GM18526 (cell line): ENCODE measurements around the gene NES.

Experiments used
- POLR2A ChIP-seq: IDR thresholded peaks from 3 replicates; pipeline ENCODE4 v1.6.1; 2011; ENCODE audit not compliant: insufficient read length; ENCODE audit errors: extremely low read depth

NES gene

DNA sequence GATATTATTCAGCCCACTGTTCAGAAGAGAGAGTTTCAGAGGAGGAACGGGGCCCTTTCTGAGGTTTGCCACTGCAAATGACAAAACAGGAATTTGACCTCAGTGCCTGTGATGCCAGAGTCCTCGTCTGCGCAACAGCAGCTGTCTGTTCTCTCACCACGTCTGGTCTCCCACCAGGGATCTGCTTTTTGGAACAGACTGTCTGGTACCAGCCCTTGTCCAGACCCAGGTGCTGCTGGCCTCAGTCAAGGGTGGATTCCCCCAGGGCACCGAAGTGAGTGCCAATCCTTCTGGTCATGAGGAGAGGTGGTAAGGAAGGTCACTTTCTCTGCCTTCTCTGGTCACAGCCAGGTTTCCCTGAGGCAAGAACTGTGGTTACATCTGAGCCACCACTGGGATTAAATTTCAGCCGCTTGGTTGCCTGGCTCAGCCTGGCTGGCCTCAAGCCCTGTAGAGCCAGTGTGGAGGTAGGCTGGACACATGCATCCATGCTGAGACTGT is 37.6 kb downstream of the NES start:
- no peak for TF ChIP-seq POLR2A

DNA sequence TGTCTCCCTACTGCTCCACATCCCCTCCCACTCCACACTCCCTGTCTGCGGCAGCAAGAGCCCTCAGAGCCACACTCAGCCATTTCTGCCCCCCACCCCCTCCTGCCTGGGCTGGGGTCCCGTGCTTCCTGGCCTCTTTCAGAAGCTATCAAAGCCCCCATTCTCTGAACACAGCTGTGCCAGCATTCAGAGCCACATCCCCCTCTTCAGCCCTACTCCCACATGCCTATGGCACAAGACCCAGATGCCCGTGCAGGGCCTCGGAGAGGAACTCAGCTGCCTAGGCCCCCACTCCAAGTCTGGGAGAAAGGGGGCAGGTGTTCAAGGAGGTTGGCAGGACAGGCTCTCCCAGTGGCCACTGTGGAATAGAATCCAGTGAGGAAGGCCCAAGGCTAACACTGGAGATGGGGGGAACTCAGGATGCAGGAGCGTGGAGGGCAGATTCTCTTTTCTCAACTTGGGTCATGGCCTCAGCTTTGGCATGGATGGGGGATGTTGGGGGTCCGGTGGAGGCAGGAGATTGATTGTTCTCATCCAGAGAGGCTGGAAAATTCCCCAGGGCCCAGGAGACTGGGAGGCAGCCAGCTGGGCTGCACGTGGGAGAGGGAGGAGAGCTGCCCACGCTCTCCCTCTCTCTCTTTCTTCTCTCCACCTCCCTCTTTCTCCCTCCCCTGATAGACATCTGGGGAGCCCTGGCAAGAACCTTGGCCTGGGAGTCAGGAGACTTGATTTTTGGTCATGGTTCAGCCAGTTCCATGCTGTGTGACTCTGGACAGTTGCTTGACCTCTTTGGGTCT is 38.8 kb downstream of the NES start:
- no peak for TF ChIP-seq POLR2A

DNA sequence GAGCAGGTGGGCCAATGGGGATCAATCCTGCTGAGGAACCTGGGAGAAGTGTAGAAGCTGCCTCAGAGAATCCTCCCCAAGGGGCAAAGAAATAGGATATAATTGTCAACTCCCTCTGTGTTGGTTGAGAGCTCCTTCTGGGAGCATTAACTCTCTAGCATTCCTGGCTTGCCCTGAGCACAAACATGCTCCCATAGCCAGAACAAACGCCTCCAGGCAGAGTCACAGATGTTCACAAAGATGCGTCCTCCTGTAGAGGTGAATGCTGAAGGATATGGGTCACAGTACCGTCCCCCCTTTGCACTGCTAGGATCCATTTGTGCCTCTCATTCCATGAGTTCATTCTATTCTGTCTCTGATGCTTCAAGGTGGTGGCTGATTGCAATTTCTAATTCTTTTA is 44.9 kb downstream of the NES start:
- no peak for TF ChIP-seq POLR2A

DNA sequence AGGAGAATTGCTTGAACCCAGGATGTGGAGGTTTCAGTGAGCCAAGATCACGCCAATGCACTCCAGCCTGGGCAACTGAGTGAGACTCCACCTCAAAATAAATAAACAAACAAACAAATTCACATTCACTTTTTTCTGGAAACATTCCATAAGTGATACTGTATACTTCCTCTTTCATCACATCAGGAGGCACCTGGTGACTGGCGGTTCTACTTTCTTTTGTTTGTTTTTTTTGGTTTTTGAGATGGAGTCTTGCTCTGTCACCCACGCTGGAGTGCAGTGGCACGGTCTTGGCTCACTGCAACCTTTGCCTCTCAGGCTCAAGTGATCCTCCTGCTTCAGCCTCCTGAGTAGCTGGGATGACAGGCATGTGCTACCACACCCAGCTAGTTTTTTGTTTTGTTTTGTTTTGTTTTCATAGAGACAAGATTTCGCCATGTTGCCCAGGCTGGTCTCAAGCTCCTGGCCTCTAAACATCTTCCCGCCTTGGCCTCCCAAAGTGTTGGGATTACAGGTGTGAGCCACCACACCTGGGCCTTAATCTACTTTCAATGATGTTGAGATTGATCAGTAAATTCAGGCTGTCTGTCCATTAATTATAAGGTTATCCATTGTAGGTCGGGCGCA is 47.3 kb downstream of the NES start:
- TF ChIP-seq POLR2A: no peak

DNA sequence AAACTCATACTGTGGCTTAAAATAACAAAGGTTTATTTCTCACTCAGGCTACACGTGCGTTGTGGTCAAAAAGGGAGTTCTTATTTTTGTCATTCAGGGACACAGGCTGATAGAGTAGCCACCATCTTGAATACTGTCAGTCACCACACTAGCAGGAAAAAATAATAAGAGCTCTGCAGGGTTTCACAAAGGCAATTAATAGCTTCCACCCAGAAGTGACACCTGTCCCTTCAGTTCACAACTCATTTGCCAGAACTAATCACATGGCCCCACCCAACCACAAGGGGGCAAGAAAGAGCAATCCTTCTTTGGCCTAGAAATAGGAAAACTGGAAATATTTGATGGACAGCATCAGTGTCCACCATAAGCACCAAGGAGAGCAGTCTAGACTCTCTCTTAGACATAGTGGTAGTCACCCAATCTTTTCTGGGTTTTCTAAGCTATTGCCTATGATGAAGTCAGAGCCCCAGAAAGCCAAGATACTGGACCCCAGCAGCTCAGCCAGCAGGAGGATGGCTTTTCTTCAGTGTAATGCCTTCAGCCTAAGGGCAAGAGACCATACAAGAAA is 49.8 kb downstream of the NES start:
- no peak for TF ChIP-seq POLR2A

DNA sequence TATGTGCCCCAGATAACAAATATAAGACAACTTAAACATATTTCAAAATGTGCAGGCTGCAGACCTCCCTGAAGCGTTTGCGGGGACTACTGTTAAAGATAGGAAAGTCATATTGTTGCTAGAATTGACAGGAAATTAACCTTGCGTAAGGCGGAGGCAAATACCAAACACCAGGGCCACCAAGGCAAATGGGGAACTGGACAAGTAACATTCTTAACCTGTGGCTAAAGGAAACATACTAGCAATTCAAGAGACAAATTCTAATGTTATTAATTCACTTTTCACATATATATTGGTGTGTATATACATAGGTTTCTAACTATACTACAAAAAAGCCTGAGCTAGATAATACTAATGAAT is 51.1 kb downstream of the NES start:
- TF ChIP-seq POLR2A: no peak

DNA sequence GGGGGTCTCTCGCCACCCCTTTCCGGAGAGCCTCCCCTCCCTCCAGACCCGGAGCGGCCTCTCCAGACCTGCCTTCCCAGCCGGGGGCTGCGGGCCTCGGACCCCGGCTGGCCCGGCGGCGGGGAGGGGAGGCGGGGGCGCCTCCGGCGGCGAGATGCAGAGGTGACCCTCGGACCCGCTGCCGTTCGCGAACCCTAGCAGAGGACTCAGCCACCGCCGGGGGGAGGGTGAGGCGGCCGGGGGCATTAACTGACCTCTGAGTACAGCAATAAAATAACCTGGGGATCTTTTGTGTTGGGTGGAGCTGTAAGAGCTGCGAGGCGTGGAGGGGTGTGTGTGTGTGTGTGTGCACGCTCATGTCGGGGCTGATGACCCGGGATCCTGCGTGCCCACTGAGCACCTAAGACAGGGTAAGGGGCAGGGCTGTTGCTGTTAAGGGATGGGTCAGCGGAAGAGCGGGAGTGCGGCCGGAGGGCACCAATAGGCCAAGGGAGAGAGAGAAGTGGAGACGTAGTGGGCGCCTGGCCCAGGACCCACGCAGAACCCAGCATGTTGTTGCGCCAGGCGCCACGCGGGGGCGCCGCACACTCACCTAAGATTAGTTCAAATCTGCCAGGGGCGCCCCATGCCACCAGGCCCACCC is 51.6 kb downstream of the NES start:
- no peak for TF ChIP-seq POLR2A

DNA sequence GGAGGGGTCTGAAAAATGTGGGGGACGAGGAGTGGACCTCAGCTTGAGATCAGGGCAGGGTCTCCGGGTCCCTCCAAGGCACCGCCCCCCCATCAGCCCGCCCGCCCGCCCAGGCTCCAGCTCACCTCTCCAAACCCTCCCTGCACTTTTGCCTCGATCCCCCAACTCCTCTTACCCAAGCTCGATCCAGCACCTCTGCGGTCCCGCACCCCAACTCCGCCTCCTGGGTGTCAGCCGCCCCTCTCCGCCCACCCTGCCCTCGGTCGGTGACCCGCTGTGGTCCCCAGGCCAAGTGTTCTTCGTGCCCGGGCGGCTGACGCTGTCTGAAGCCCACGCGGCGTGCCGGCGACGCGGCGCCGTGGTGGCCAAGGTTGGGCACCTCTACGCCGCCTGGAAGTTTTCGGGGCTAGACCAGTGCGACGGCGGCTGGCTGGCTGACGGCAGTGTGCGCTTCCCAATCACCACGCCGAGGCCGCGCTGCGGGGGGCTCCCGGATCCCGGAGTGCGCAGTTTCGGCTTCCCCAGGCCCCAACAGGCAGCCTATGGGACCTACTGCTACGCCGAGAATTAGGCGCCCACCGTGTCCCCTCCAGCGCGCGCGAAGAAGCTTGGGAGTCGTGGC is 52.3 kb downstream of the NES start:
- TF ChIP-seq POLR2A: no peak

DNA sequence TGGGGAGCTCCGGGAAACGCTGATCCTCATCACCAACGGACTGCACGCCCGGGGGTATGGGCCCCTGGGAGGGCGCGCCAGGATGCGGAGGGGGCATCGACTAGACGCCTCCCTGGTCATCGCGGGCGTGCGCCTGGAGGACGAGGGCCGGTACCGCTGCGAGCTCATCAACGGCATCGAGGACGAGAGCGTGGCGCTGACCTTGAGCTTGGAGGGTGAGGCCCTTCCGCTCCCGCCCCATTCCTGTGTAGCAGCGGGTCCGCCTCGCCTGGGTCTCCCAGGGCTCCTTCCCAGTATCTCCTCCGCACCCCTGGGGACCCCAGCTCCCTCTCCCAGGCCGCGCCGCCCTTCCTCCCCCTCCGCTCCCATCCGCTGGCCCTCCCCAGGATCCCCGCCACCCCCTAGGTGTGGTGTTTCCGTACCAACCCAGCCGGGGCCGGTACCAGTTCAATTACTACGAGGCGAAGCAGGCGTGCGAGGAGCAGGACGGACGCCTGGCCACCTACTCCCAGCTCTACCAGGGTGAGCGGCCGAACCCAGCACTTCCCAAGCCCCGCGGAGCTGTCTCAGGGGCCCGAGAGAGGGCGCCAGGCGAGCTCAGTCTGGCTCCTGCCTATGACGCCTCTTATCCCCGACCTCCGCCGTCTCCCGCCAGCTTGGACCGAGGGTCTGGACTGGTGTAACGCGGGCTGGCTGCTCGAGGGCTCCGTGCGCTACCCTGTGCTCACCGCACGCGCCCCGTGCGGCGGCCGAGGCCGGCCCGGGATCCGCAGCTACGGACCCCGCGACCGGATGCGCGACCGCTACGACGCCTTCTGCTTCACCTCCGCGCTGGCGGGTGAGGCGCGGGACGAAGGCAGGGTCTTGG is 53.0 kb downstream of the NES start:
- no peak for TF ChIP-seq POLR2A

DNA sequence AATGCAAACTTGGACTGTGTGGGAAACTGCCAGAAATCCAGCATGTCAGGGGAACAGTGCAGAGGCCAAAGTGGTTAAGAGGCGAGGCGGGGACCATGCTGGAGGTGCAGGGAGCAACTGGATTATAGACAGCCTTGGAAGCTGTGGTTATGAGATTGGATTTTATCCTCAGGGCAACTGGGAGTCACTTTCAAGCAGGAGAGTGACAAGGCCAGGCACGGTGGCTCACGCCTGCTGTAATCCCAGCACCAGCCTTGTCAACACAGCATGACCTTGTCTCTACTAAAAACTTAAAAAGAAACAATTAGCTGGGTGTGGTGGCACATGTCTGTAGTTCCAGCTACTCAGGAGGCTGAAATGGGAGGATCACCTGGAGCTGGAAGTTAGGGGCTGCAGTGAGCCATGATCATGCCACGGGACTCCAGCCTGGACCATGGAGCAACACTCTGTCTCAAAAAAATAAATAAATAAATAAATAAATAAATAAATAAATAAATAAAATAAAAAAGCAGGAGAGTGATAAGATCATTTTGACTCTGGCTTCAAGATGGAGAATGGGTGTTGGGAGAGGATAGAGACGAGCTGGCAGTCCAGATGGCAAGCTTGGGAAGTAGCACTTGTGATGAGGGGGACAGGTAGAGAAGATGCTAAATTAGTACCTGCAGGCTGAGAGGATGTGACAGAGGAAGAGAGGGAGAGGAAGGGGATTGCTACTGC is 54.5 kb downstream of the NES start:
- no peak for TF ChIP-seq POLR2A

DNA sequence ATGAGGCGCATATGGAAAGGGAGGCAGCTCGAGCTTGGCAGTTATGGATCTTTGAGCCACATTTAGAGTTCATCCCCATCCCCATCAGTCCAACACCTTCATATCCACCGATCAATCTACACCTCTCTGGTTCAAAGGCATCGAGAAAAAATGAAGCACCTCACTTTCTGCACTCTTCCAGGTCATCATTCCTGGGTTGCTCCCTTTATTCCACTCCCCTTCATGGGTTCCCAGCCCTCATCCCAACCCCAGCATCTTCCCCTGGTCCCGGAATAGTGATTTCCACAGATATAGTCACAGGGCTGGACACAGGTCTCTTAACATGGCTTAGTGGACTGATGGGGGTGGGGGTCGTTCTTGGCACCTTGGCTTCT is 57.6 kb downstream of the NES start:
- no peak for TF ChIP-seq POLR2A

DNA sequence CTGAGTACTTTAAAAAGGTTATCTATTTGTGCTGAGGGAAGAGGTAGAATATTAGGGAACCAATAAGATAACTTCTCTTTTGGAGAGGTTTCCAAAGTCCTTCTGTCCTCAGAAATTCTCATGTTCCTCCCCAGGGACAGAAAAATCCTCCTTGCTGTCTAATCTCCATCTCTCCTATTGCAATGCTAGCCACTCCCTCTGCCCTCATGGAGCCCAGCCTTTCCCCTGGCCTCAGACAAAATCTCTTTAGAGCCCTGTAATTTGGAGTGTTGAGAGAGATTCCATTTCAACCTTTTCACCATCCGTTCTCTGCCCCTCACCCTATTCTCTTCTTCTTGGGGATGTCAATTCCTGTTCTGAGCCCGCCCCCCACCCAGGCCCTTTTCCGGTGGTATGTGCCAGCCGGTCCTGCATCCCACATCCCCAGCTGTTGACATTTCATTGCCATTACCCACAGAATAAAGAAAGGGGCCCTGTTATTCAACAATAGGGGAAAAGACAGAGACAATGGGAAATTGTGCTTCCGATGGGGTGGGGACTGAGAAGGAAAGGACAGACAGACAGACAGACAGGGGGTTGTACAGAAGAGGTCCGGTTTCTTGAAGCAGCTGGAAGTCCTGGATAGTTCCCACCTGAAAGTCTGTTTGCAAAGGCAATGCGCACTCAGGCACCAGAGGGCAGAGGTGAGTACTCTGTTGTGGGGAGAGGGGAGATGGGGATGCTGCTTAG is 58.2 kb downstream of the NES start, which contains the start of gene HAPLN2:
HAPLN2 (plus strand) TSS at position 563 of the 729 bp plus-strand sequence. CDS start 4,076 bp downstream, outside the sequence.
- TF ChIP-seq POLR2A: no peak
